Measurements from ENCODE around the gene ORC4. TPM values are rescaled to one million over a fixed set of nuclear protein-coding genes. Genes with fewer than 3 reads are reported as not detected.

Gene ORC4
- total RNA-seq, 2 donors from 2014 or later = 57.8 to 61.0 TPM

GRCh38 chr2:148044322-148044721 is 23.8 kb upstream of the ORC4 start:
- H3K4me1 ChIP-seq (ENCODE audit: control insufficient read depth, insufficient read depth, low read length) = no peaks in the 10 kb centered on the region
- H3K27ac ChIP-seq (ENCODE audit: low read depth, low read length) = no peak overlapping the region
- DNase-seq = no peak
- no peaks in the 10 kb centered on the region for H3K27me3 Mint-ChIP-seq (ENCODE audit: insufficient read depth)
- no peaks in the 10 kb centered on the region for H3K36me3 ChIP-seq (ENCODE audit: control insufficient read depth, insufficient read depth, low read length)
- H3K4me3 ChIP-seq (ENCODE audit: low read length) = no peak overlapping the region
- TF ChIP-seq CTCF (conservative IDR thresholded peaks at IDR 0.05) = no peak
- H3K4me3 Mint-ChIP-seq = no peak overlapping the region
- H3K9ac ChIP-seq (ENCODE audit: extremely low read depth, low read length, poor library complexity, severe bottlenecking) = no peak overlapping the region
- no peaks in the 10 kb centered on the region for H3K9me3 Mint-ChIP-seq
- H3K27ac Mint-ChIP-seq = no peak overlapping the region
- peaks cover 27% of the 10 kb centered on the region for H3K4me1 Mint-ChIP-seq
- H3K9me3 ChIP-seq (ENCODE audit: control insufficient read depth, low read length) = no peaks in the 10 kb centered on the region
- no peaks in the 10 kb centered on the region for H3K27me3 ChIP-seq (ENCODE audit: control insufficient read depth, insufficient read depth, low read length, poor library complexity, severe bottlenecking)
- WGBS, 2 experiments (ENCODE audit: insufficient coverage in 1 of 2, insufficient read length in 1 of 2) = 92 to 100% methylated on average over 2 of the region's 2 CpGs
- peaks cover 8% of the 10 kb centered on the region for H3K36me3 Mint-ChIP-seq (ENCODE audit: low read depth)

- TF ChIP-seq CTCF (conservative IDR thresholded peaks at IDR 0.05) = no peak
- no peak overlapping the region for H3K4me3 ChIP-seq (ENCODE audit: low read length)
- DNase-seq = no peak
- no peaks in the 10 kb centered on the region for H3K36me3 ChIP-seq (ENCODE audit: control insufficient read depth, insufficient read depth, low read length)
- Mint-ChIP-seq H3K27me3 (ENCODE audit: insufficient read depth) (no peaks in the 10 kb centered on the region), H3K36me3 (ENCODE audit: low read depth) (peaks cover 8% of the 10 kb centered on the region), H3K4me3 (no peak overlapping the region), H3K27ac (no peak overlapping the region), H3K9me3 (no peaks in the 10 kb centered on the region), H3K4me1 (peaks cover 19% of the 10 kb centered on the region)
- H3K9me3 ChIP-seq (ENCODE audit: control insufficient read depth, low read length) = no peaks in the 10 kb centered on the region
- no peaks in the 10 kb centered on the region for H3K4me1 ChIP-seq (ENCODE audit: control insufficient read depth, insufficient read depth, low read length)
- H3K27me3 ChIP-seq (ENCODE audit: control insufficient read depth, insufficient read depth, low read length, poor library complexity, severe bottlenecking) = no peaks in the 10 kb centered on the region
- H3K27ac ChIP-seq (ENCODE audit: low read depth, low read length) = no peak overlapping the region
- 100% methylated on average over 2 of the region's 2 CpGs; no CpG with 5 or more reads in 1 of the 2 experiments for WGBS, 2 experiments (ENCODE audit: insufficient coverage in 1 of 2, insufficient read length in 1 of 2)
- no peak overlapping the region for H3K9ac ChIP-seq (ENCODE audit: extremely low read depth, low read length, poor library complexity, severe bottlenecking)
These were observed 21.7 kb upstream of the ORC4 start for GRCh38 chr2:148042219-148042618.

- Mint-ChIP-seq H3K4me3 (no peak overlapping the region), H3K27ac (no peak overlapping the region), H3K4me1 (peaks cover 4% of the 10 kb centered on the region), H3K27me3 (ENCODE audit: insufficient read depth) (no peaks in the 10 kb centered on the region), H3K9me3 (no peaks in the 10 kb centered on the region), H3K36me3 (ENCODE audit: low read depth) (peaks cover 8% of the 10 kb centered on the region)
- Histone ChIP-seq H3K27ac (ENCODE audit: low read depth, low read length) (no peak overlapping the region), H3K9ac (ENCODE audit: extremely low read depth, low read length, poor library complexity, severe bottlenecking) (no peak overlapping the region), H3K9me3 (ENCODE audit: control insufficient read depth, low read length) (no peaks in the 10 kb centered on the region), H3K27me3 (ENCODE audit: control insufficient read depth, insufficient read depth, low read length, poor library complexity, severe bottlenecking) (no peaks in the 10 kb centered on the region), H3K4me1 (ENCODE audit: control insufficient read depth, insufficient read depth, low read length) (no peaks in the 10 kb centered on the region), H3K36me3 (ENCODE audit: control insufficient read depth, insufficient read depth, low read length) (no peaks in the 10 kb centered on the region), H3K4me3 (ENCODE audit: low read length) (no peak overlapping the region)
- DNase-seq = no peak
- TF ChIP-seq CTCF (conservative IDR thresholded peaks at IDR 0.05) = no peak
- WGBS, 2 experiments (ENCODE audit: insufficient coverage in 1 of 2, insufficient read length in 1 of 2) = 67% methylated on average over 1 of the region's 1 CpG; no CpG with 5 or more reads in 1 of the 2 experiments
These were observed 19.2 kb upstream of the ORC4 start for GRCh38 chr2:148039783-148040182.

Data from endodermal cell (in vitro differentiated cells).